HG02623 (cell line): ENCODE results near the gene DIAPH3.
"Not testable (repeated sequence)": the region's sequence is repeated elsewhere in the genome, so short reads cannot be mapped to it uniquely, and the experiment has no call there.

ENCODE experiments used
- ATAC-seq: cut with Tn5 transposase; IDR thresholded peaks from one replicate; pipeline ENCODE4 v1.9.1; 2021; ENCODE audit warnings: moderate library complexity; ENCODE audit not compliant: unreplicated experiment

The DIAPH3 gene

DNA sequence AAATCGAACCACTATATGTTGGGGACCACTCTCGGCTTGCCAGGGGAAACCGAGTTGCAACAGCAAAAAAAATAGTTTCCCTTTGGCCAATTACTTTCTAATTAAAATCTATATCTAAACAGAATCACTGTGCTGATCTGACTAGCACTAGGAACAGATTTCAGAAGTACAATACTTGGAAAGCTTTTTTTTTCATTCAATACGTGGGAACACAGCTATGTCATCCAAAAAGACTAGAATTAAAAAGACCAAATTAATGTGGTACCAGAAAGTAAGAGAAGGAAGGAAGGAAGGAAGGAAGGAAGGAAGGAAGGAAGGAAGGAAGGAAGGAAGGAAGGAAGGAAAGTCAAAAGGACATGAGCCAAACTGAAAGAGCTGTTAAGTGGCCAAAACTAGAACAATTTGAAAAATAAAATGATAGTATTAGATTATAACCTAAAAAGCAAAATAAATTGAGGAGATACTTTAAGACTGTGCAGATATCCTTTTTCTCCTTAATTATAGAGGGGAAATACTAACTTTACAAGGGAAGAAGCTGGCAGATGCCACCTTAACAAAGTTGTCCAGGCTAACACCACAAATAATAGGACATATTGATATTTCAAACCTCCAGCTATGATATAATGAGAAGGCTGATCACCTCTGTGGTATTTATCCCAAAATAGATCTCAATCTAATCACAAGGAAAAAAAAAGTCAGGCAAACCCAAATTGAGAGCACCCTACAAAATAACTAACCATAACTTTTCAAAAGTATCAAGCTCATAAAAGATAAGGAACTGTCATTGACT, 63.9 kb downstream of the DIAPH3 start:
- no peak for ATAC-seq

DNA sequence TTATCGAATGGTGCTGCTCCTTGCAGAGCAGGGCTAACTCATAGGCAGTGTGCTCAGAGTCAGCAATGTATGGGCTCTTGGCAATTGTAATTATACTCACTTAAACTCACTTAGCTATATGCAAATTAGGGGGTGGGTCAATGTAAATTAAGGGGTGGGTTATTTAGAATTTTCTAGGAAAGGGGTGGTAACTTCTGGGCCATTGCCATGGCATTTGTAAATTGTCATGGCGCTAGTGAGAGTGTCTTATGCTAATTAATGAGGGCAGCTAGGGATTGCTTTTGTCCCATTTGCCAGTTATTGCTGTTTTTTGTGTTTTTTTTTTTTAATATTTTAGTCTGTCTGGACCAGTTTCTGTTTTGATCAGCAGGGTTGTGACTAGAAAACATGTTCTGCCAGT, 68.4 kb downstream of the DIAPH3 start:
- ATAC-seq: no peak

DNA sequence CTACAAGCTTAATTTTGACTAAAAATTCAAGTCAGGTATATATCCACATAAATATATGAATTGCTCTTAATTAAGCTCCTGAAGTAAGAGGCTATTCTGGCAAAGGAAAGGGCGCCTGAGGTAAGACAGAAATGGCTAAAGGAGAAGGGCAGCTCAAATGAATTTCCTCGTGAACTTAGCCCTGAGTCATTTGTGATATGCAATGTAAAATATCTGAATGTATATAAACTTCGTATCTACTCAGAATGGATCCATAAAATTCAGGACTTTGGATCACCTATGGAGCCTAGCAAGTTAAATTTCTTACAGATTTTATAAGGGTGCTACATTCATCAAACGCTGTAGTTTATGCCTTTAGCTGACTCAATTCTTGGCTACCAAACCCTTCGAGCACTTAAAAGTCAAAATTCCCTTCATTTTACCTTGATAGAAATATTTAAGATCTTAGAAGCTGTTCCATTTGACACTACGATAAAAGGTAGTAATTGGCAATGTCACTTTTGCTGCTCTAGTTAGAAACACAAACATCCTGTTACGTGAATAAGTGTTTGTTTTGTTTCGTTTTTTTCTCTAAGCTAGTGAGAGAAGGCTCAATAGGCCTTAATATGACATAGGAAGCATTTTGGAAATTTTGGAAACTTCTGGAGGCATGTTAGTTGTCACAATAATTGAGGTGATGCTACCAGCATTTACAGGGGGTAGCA, 69.2 kb downstream of the DIAPH3 start:
- ATAC-seq: no peak

DNA sequence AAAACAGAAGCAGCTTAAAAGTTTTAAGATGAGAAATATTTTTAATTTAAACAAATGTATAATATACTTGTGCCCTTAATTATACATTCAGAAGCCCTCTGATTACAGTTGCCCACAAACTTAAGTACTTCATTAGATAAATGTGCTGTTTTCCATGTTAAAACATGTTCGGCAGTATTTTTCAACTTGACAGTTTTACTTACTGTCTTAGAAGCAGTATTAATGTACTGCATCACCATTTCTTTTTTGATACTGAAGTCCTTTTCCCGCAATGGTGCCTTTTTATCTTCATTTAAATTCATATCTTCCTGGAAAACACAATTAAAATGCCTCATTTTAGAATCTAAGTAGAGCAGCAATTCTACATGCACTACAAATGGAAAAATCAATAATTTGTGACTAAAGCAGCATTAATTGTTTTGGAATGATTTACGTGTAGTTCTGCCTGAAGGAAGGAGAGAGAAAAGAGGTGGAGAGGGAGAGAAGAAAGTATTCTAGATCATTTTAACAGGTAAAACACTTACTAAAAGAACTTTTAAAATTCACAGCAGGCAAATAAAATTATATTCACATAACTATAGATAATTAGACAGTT, 70.2 kb downstream of the DIAPH3 start:
- no peak for ATAC-seq

DNA sequence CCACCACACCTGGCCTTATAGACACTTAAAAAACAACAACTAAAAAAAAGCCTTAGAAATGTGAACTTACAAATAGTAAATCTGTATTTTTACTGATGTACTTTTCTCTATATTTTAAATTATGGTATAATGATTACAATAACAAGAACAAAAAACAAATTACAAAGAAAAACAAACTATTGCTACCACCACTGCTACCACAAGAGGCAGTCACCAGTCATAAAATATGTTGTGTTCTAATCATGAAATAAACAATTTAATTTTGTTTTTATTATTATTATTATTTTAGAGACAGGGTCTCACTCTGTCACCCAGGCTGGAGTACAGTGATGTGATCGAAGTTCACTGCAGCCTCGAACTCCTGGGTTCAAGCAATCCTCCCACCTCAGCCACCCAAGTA, 72.2 kb downstream of the DIAPH3 start:
- no peak for ATAC-seq

DNA sequence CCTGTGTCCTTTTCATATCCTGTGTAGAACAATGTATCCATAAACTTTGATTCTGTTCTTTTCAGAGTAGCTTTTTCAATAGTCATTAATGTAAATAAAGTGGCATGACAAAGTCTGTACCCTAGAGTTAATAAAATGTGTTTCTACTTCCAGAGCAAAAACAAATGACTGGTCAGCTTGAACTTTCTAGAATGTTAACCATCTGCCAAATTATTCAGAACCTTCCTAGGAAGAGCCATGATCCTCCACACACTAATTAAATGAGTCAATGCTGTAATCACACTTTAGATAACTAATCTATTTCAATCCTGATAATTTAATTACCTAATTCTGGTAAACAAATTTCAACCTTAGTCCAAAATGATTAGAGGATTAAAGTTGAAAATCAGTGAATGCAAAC, 73.2 kb downstream of the DIAPH3 start:
- ATAC-seq: no peak

DNA sequence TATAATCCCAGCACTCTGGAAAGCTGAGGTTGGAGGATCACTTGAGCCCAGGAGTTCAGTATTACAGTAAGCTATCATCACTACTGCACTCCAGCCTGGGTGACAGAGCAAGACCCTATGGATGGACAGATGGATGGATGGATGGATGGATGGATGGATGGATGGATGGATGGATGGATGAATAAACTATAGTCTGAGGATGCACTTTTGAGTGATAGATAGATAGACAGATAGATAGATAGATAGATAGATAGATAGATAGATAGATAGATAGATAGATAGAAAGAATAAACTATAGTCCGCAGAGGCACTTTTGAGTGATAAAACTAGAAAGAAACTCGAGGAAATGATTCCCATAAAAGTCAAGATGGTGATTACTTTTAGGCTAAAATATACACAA, 79.9 kb downstream of the DIAPH3 start:
- ATAC-seq: not testable (repeated sequence)

DNA sequence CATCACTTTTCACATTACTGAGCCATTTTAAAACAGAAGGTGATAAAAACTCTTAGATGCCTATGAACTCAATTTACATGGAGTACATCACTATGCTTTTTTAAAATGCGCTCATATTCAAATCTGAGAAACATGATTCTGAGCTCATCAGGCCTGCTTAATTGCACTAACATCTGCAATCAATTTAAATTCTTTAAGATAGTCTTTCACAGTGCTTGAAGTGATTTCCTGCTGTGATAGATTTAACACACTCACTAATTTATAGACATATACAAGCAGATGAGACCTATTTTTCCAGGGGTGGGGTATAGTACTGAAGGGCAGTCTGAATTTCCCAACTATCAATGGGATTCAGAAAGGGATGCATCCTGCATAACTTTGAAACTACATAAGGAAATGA, 82.9 kb downstream of the DIAPH3 start:
- no peak for ATAC-seq

DNA sequence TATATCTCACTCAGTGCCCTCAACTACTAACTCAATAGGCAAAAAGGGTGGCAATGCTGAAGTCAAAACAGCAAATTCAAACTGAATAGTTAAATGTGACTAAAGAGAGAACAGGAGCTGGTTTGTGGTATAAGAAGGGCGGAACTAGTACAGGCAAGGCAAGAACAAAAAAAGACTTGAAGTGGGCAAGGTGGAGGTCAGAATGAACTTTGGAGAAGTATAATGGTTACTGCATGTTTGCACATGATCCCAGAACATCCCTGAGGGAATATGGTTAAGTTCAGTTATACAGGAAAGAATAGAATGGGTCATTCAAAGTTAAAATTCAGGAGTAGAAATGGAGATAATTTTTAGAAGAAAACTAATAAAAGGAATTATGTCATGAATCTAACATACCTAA, 85.5 kb downstream of the DIAPH3 start:
- ATAC-seq: no peak

DNA sequence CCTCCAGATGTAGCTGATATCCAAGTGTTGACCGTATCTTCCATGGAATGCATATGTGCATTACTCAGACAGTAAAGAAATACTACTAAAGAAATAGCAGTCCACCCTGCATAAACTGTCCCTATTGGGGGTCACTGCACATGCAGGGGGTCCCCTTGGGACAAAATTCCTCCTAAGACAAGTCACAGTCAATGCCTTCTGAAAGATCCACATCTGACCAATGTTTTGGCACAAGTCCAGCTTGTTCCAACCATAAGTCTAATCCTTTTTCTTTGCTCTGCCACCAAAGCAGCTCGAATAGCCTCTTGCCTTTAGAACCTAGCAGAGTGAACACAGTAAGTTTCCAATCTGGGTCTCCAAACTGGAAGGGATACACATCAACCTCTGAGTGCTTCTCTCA, 87.9 kb downstream of the DIAPH3 start:
- ATAC-seq: no peak

DNA sequence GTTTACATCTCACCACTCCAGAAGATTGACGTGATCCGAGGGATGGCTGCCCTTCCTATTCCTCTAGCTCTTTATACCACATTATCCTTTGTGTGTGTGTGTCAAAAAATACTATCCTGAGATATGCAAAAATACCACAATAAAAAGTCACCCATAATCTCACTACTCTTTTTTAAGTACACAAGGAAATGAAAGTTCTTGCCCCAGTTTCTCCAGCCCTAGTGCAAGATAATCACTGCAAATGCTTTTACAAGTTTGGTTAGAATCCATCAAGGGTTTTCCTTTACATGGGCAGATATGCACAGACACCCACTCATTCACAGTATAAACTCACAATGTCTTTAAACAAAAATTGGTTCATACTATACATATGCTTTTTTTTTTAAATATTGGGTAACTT, 89.3 kb downstream of the DIAPH3 start:
- peak; percentile 69 for ATAC-seq

DNA sequence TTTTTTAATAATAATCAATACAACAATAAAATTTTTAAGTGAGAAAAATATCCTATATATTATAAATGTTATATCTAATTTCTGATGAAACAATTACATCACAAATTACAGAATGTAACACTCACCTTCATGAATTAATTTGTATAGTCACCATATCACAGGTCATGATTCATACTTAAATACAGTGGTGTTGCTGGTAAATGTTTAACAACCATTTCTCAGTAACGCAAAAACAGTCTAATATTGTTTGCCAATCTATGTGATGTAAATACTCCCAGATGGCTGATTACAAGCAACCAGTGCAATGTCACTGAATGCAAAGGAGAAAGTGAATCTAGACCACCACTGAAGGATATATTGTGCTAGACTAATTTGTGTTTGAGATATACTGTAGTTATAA, 97.5 kb downstream of the DIAPH3 start:
- ATAC-seq: no peak

DNA sequence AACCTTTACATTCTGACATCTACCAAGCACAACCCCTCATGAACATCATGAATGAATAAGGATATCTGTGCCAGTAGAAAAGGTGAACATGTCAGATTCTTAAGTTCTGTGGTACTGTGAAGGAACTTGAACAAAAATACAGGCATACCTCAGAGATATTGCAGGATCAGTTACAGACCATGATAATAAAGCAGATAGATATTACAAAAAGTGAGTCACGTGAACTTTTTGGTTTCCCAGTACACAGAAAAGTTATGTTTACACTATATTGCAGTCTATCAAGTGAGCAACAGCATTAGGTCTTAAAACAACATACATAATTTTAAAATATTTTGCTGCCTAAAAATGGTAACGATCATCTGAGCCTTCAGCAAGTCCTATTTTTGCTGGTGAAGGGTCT, 101.2 kb downstream of the DIAPH3 start:
- ATAC-seq: no peak

DNA sequence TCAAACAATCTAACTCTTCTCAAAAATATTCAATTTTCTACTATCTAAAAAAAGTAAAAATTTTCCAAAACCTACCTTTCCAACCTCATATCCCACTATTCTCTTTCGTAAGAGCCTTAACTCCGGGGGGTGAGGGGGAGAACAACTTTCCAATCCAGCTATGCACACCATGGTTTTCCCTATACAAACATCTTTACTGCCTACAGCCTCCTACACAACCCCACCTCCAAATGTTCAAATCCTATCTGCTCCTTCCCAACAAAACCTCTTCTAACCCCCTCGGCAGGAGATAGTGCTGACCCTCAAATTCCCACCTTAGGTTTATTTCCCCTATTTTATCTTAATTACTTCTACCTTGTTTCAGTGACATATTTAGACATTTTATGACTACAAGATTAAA, 102.0 kb downstream of the DIAPH3 start:
- ATAC-seq: no peak

DNA sequence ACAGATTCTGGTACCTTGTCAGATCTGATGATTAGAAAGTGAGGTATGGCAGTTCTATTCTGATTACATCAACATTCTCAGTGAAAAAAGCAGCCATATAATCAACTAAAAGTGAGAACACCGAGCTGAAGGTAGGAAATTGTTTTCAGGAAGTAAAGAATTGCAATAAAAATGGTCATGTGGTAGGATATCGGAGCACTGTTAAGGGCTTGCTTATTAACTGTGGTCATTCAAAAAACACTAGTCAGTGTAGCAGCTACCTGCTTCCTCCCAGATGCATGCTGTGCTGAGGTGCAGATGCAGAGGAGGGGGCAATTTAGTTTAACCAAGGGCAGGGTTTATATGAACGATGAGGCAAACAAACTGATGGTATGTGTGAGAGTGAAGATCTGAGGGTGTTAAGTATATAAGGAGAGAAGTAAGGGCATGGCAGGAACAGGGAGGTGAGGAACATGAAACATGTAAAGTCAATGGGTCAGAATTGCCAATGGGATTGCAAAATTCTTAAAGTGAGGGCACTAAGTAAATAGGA, 111.9 kb downstream of the DIAPH3 start:
- ATAC-seq: no peak

DNA sequence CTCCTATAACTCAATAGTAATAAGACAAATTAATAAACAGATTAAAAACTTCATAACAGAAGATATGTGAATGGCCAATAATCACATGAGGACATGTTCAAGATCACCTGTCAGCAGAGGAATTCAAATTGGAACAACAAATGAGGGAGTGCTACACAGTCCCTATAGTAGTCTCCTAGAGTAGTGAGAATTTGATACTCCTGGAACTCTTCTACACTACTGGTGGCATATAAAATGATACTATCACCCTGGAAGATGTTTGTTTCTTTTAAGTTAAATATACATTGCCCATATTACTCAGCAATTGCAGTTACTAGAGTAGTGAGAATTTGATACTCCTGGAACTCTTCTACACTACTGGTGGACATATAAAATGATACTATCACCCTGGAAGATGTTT, 115.4 kb downstream of the DIAPH3 start:
- ATAC-seq: not testable (repeated sequence)

DNA sequence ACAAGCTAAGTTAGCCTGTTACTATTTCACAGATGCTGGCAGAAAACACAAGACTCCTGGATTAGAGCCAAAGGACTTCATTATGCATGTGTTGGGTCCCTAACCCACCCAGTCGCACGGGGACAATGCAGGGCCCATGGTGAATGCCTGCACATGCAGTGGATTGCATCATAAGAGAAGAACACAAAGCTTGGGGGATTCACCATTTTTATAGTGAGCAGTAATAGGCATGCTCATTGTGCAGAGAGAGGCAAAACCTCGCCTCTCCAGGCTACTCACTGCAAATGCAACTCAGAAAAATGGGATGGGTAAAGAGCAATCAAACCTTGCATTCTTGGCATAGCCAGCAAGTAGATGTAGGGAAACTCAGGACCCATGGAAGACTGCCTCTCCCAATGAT, 115.8 kb downstream of the DIAPH3 start:
- ATAC-seq: no peak

DNA sequence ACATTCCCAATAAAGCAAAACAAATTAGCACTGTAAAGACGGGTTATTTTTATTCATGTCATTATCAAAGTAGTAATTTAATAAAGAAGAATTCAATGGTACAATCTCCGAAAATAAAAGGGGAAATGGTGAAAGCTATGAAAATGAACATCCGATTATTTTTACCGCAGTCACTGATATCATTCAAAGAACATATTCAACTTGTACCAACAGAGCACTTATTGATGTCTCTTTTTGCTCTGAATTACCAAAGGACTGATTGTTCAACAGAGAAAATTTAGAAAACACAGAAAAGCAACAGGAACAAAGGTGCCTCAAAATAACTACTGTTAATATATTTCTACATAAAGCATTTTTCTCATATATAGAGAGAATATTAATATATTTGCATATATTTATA, 119.4 kb downstream of the DIAPH3 start:
- no peak for ATAC-seq

DNA sequence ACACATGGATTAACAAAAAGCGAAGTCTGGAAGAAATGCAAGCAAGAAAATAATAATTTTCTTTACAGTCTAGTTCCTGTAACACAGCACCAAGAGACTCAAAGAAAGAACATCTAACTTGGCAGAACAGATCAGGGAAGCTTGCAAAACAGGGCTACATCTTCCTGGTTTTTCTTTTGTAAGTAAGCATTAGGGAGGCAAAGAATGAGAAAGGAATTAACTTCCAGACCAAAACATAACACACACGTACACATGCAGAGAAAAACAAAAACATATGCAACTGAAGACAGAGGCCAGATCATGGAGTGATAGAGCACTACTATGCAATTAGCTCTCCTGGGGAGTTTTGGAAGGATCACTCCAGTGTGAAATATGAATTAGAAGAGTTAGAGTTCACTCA, 120.5 kb downstream of the DIAPH3 start:
- no peak for ATAC-seq

DNA sequence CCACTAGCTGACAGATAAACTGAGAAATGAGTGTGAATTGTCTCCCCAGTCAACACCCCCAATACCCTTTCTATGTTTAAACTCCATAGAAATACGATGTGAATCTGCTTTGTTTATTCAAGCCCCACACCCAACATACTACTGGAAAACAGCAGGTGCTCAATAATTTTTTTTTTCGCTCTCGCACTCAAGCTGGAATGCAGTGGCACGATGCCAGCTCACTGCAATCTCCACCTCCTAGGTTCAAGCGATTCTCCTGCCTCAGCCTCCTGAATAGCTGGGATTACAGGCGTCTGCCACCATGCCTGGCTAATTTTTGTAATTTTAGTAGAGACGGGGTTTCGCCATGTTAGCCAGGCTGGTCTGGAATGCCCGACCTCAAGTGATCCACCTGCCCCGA, 123.1 kb downstream of the DIAPH3 start:
- ATAC-seq: not testable (repeated sequence)

DNA sequence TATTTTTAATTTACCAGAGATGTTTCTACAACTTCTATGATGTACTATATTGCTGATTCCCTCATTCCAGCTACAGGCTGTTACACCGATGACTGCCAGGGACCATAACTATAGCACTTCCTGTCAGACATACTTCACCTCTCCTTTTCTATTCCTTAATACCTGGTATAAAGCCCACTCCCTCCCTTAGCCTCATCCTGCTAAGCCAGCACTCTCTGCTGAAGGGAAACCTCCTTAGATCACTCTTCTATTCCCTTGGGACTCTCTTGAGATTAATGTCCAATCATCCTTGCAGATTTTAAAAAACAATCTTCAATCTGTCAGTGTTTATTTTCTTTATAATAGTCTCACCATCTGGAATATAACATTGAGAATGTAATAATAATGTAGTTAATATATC, 127.9 kb downstream of the DIAPH3 start:
- no peak for ATAC-seq

DNA sequence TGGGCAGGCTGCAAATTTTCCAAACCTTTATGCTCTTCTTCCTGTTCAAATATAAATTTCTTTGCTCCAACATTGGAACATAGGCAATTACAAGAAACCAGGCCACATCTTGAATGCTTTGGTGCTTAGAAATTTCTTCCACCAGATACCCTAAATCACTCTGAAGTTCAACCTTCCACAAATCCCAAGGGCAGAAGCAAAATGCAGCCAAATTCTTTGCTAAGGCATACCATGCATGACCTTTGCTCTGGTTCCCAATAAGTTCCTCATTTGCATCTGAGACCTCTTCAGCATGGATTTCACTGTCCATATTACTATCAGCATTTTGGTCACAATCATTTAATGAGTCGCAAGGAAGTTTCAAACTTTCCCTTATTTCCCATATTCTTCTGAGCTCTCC, 130.9 kb downstream of the DIAPH3 start:
- ATAC-seq: no peak
